Adrenal gland (tissue), 12 donors: ENCODE data around the gene GJB1. TPM values are rescaled to one million over a fixed set of nuclear protein-coding genes. Genes with fewer than 3 reads are reported as not detected.
"Not testable (repeated sequence)": the region's sequence is repeated elsewhere in the genome, so short reads cannot be mapped to it uniquely, and the experiment has no call there.

ENCODE experiments used
- DNase-seq, 7 donors: peaks; one replicate each; pipeline ENCODE4 v3.0.0-alpha.2; 2019 to 2020
- H3K27ac ChIP-seq, 5 donors: fragments of 200-600 bp; sonication (generic) in 4 of 5; 1 replicate in 3 of 5; 2 replicates in 2 of 5; pipeline versions ENCODE4 v1.5.1 to v1.8.0; 2016 to 2020; ENCODE audit warnings: mild to moderate bottlenecking in 1 of 5
- H3K27me3 ChIP-seq: fragments of 200-600 bp; 2 replicates; pipeline ENCODE4 v1.8.0; 2021
- H3K36me3 ChIP-seq, 2 donors: fragments of 200-600 bp; replicated peaks in 1 of 2; 1 replicate in 1 of 2; 2 replicates in 1 of 2; pipeline versions ENCODE4 v1.5.1 to v1.8.0; 2018 to 2022
- H3K4me1 ChIP-seq, 2 donors: fragments of 200-600 bp; replicated peaks in 1 of 2; 1 replicate in 1 of 2; 2 replicates in 1 of 2; pipeline versions ENCODE4 v1.5.1 to v1.8.0; 2018 to 2021
- H3K4me3 ChIP-seq, 4 donors: fragments of 200-600 bp; sonication (generic) in 3 of 4; one replicate each; pipeline ENCODE4 v1.5.1; 2016 to 2018
- H3K9me3 ChIP-seq, 3 donors: fragments of 200-600 bp; sonication (generic) in 1 of 3; replicated peaks in 1 of 3; 1 replicate in 2 of 3; 2 replicates in 1 of 3; pipeline versions ENCODE4 v1.5.1 to v1.8.0; 2016 to 2021
- CTCF ChIP-seq, 6 experiments: fragments of 450-650 bp in 4 of 6; fragments of 200-600 bp in 2 of 6; sonication (generic) in 1 of 6; IDR thresholded peaks; 1 replicate in 5 of 6; 2 replicates in 1 of 6; pipeline versions ENCODE4 v1.5.1 to v1.8.0; 2016 to 2021; ENCODE audit warnings: antibody characterized with exemption in 6 of 6, mild to moderate bottlenecking in 2 of 6, moderate library complexity in 1 of 6
- POLR2A ChIP-seq, 2 donors: fragments of 450-650 bp; IDR thresholded peaks; one replicate each; pipeline ENCODE4 v1.6.1; 2017; ENCODE audit warnings: antibody characterized with exemption in 2 of 2, mild to moderate bottlenecking in 2 of 2, moderate library complexity in 1 of 2
- WGBS, 4 donors: extraction: QIAGEN DNeasy Blood & Tissue Kit in 2 of 4; methylation state at CpG; one replicate each; pipeline versions ENCODE4 v1.1.5 to v1.1.7; 2013 to 2017; 5-methylcytosine and 5-hydroxymethylcytosine counted together
- intact Hi-C, 2 donors: fragments of 100-400 bp; cut with DNase I; formaldehyde crosslinking; loops; one replicate each; pipeline versions ENCODE4 v1.14.1 to v1.15.0; 2022 to 2023
- polyA plus RNA-seq, 3 donors: library from polyadenylated mRNA; stranded (reverse); fragments of 200-250 nt in 2 of 3; fragments of 350-450 nt in 1 of 3; fragmentation: Illumina TruSeq in 1 of 3; extraction: RNeasy Lipid Tissue Mini Kit (QIAGEN cat#74804) in 1 of 3; gene quantifications; one replicate each; pipeline ENCODE4 v1.2.3, GENCODE V29; 2013 to 2014
- total RNA-seq, 9 donors: library from RNA; depleted of rRNA in 4 of 9; stranded (reverse); fragments of >200 nt in 4 of 9; fragments of 120-200 nt in 1 of 9; fragmentation: NEBNext Ultra II Directional in 1 of 9; extraction: Animal tissue kit (Norgen Biotek cat#: 25700) in 1 of 9; gene quantifications; one replicate each; pipeline versions ENCODE4 v1.1.0 to v1.2.4, GENCODE V29; 2013 to 2023
- donor health status: healthy with polysubstance abuse.
- donor health status: Bipolar disorder and iron deficiency.
- donor health status: DM: yes; HTN: yes; CAD: no.
- donor health status: DM: no; HTN: no; CAD: no.
- donor health status: DM: no; HTN: no; CAD: no.
- donor health status: DM: yes; HTN: yes; CAD: no.

Gene GJB1
- total and polyA plus RNA-seq, 12 donors, result 0.18 TPM; not detected in 11

- Histone ChIP-seq H3K4me1 (no peaks in the 10 kb centered on the region), H3K9me3 (no peaks in the 10 kb centered on the region), H3K36me3 (no peaks in the 10 kb centered on the region), H3K27me3 (no peaks in the 10 kb centered on the region), H3K4me3 (no peak overlapping the region), H3K27ac (no peak overlapping the region)
- intact Hi-C loops, result no loop called here
- DNase-seq, result no peak
- TF ChIP-seq CTCF (IDR thresholded peaks at IDR 0.05) (no peak), POLR2A (IDR thresholded peaks at IDR 0.05) (no peak)
- WGBS, 4 donors, result 81 to 98% (median 87%) methylated on average over 12 to 19 of the region's 19 CpGs; no CpG with 5 or more reads in 1 of the 4 donors
Observed at GRCh38 chrX:71269801-71270395, 46.9 kb downstream of the GJB1 start.

- H3K9me3 ChIP-seq, DNase-seq, intact Hi-C loops, H3K27ac ChIP-seq, H3K4me3 ChIP-seq, H3K4me1 ChIP-seq, H3K27me3 ChIP-seq, H3K36me3 ChIP-seq: not testable (repeated sequence)
- 72 to 91% (median 90%) methylated on average over 2 of the region's 2 CpGs for WGBS, 4 donors
Observed at GRCh38 chrX:71272313-71272712, 49.3 kb downstream of the GJB1 start.

Other genes with a start within 250 kb of the GJB1 start
- 100 to 1,000 TPM in 1 of 9 donors, 10 to 100 TPM in 8; 68.0 to 101 (median 81.0) TPM for gene SNX12, start 154.9 kb upstream of the GJB1 start, total RNA-seq
- gene SNX12, start 154.9 kb upstream of the GJB1 start, polyA plus RNA-seq, result 10 to 100 TPM; 25.4 to 75.8 (median 42.3) TPM
- gene FOXO4, start 127.4 kb upstream of the GJB1 start, total RNA-seq, result 100 to 1,000 TPM in 5 of 9 donors, 10 to 100 TPM in 4; 61.3 to 191 (median 101) TPM
- 10 to 100 TPM; 14.3 to 47.7 (median 34.2) TPM for gene FOXO4, start 127.4 kb upstream of the GJB1 start, polyA plus RNA-seq
- not detected for gene CXorf65, start 116.5 kb upstream of the GJB1 start, total RNA-seq
- under 1 TPM in 1 of 3 donors, not detected in 2; 0.51 TPM for gene CXorf65, start 116.5 kb upstream of the GJB1 start, polyA plus RNA-seq
- gene IL2RG, start 111.6 kb upstream of the GJB1 start, total RNA-seq, result 1 to 10 TPM in 8 of 9 donors, under 1 TPM in 1; 0.22 to 5.5 (median 1.9) TPM
- gene IL2RG, start 111.6 kb upstream of the GJB1 start, polyA plus RNA-seq, result 1 to 10 TPM; 4.3 to 7.0 (median 4.9) TPM
- 100 to 1,000 TPM in 2 of 9 donors, 10 to 100 TPM in 7; 39.0 to 107 (median 90.6) TPM for gene MED12, start 104.6 kb upstream of the GJB1 start, total RNA-seq
- 10 to 100 TPM; 34.0 to 49.3 (median 44.3) TPM for gene MED12, start 104.6 kb upstream of the GJB1 start, polyA plus RNA-seq
- gene NLGN3, start 78.4 kb upstream of the GJB1 start, total RNA-seq, result 10 to 100 TPM; 10.3 to 51.6 (median 24.9) TPM
- 10 to 100 TPM in 2 of 3 donors, 1 to 10 TPM in 1; 8.9 to 15.7 (median 10.6) TPM for gene NLGN3, start 78.4 kb upstream of the GJB1 start, polyA plus RNA-seq
- gene ZMYM3, start 30.9 kb downstream of the GJB1 start, total RNA-seq, result 10 to 100 TPM; 31.3 to 77.3 (median 46.5) TPM
- 10 to 100 TPM; 23.0 to 36.1 (median 28.8) TPM for gene ZMYM3, start 30.9 kb downstream of the GJB1 start, polyA plus RNA-seq
- 100 to 1,000 TPM; 267 to 524 (median 324) TPM for gene NONO, start 60.4 kb downstream of the GJB1 start, total RNA-seq
- 100 to 1,000 TPM; 140 to 492 (median 170) TPM for gene NONO, start 60.4 kb downstream of the GJB1 start, polyA plus RNA-seq
- 1 to 10 TPM in 3 of 9 donors, under 1 TPM in 5, not detected in 1; 0.18 to 3.2 (median 0.81) TPM for gene ITGB1BP2, start 78.5 kb downstream of the GJB1 start, total RNA-seq
- 1 to 10 TPM in 2 of 3 donors, under 1 TPM in 1; 0.31 to 1.6 (median 1.5) TPM for gene ITGB1BP2, start 78.5 kb downstream of the GJB1 start, polyA plus RNA-seq
- 10 to 100 TPM; 20.9 to 48.9 (median 29.6) TPM for gene TAF1, start 143.1 kb downstream of the GJB1 start, total RNA-seq
- gene TAF1, start 143.1 kb downstream of the GJB1 start, polyA plus RNA-seq, result 10 to 100 TPM in 2 of 3 donors, 1 to 10 TPM in 1; 7.5 to 27.8 (median 18.6) TPM